Activated CD8-positive, alpha-beta memory T cell treated with anti-CD3 and anti-CD28 coated beads for 36 hours (primary cell): ENCODE data around the gene DEXI. TPM values are rescaled to one million over a fixed set of nuclear protein-coding genes. Genes with fewer than 3 reads are reported as not detected.
"Not testable (repeated sequence)": the region's sequence is repeated elsewhere in the genome, so short reads cannot be mapped to it uniquely, and the experiment has no call there.

Experiments
- CTCF ChIA-PET: fragments of 350-600 bp; sonication (Branson Sonifier 250); formaldehyde crosslinking; loops from one replicate; lab custom pipeline; 2021; ENCODE audit warnings: antibody characterized with exemption; lab: Charles Lee
- POLR2A ChIA-PET: fragments of 350-600 bp; sonication (Branson Sonifier 250); formaldehyde crosslinking; loops from one replicate; lab custom pipeline; 2021; ENCODE audit warnings: antibody characterized with exemption; lab: Charles Lee
- total RNA-seq, 2 experiments: library from RNA; stranded (reverse); gene quantifications; one replicate each; pipeline ENCODE4 v1.2.3, GENCODE V29; 2021

The DEXI gene
- total RNA-seq, 2 experiments from 2014 or later = 32.4 to 35.5 TPM

GRCh38 chr16:10950393-10950792, 8.1 kb upstream of the DEXI start:
- CTCF ChIA-PET = interaction anchor here (1.4 to 2.1 kb wide), 2 partner anchors 10 to 13 kb away, joined by 3 to 5 read pairs; no protein-coding TSS in a partner anchor
- POLR2A ChIA-PET = interaction anchor here (0.8 kb wide), 1 partner anchor 305 kb away, joined by 4 read pairs; the partner anchor contains the start of gene SOCS1

DNA sequence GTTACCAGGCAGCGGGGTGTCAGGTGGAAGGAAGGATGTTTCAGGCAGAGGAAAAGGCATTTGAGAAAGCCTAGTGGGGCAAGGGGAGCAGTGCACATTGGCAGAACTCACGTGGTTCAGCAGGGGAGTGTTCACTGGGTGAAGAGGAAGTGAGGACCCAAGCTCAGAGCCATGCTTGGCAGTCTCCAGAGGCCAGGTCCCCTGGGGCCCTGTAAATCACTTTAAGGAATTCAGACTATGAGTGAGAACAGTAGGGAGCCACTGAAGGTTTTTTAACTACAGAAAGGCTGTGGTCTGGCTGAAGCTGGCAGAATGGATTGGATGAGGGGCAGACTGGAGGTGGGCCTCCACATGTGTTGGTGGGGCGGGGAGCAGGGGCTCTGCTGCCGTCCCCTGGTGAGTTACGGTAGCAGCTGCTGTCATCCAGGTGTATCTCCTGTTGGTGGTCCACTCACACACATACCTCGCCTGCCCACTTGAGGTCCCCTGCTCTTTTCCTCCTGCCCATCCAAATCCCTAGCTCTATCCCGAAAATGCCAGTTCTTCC, 7.2 kb upstream of the DEXI start:
- CTCF ChIA-PET = interaction anchor here (0.5 to 2.1 kb wide), 6 partner anchors 11 to 668 kb away, joined by 3 to 5 read pairs (median 3); no protein-coding TSS in a partner anchor
- POLR2A ChIA-PET = no interaction called here

DNA sequence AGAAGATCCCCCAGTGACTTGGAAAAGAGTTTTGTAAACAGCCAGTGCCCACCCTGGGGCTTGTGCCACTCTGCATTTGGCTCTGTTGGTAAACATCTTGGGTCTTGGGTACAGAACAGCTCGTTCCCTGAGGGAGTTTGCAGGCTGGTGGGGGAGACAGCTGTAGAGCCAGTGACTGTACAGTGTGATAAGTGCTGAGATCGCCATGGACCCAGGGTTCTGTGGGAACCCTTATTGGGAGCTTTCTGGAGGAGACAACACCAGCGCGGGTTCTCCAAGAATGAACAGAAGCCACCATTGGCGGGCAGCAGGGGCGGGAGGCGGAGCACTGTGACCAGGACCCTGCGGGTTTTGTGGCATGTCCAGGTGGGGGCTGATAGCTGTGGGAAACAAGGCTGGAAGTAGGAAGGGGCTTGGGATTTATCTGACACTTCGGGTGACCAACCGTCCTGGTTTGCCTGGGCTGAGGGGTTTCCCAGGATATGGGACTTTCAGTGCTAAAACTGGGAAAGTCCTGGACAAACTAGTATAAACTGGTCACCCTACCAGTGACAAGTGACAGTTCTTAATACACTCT, 5.0 kb upstream of the DEXI start:
- ChIA-PET CTCF (no interaction called here), POLR2A (no interaction called here)

- POLR2A ChIA-PET = no interaction called here
- CTCF ChIA-PET = interaction anchor here (2.2 kb wide), 1 partner anchor 18 kb away, joined by 13 read pairs; no protein-coding TSS in a partner anchor
These were observed 4.0 kb upstream of the DEXI start for GRCh38 chr16:10946308-10946707.

DNA sequence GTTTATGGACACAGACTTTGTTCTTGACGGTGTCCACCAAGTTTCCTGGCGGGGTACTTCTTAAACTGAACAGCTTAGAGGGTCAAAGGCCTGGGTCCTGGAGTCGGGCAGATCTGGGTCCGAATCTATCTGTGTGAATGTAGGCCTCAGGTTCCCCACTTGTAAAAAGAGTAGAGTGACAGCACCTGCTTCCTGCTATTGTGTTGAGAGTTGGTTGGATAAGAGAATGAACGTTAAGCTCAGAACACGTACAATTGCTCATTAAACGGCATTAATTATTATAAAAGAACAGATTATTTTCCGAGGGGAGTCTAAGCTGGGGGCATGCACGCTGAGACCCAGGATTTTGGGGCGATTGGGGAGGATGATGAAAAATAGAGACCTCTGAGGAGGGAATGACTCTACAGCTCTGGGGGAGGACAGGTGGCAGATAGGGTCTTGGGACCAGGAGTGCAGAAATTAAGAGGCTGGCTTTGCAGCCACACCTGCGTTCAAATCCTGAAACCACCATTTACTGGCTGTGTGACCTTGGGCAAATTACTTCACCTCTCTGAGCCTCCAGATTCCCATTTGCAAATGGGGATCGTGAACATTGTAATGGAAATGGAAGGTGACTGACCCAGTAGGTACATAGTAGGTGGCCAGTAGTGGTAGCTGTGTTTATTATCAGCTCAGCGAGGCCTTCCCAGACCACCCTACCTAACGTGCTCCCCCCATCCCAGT, 3.0 kb upstream of the DEXI start:
- CTCF ChIA-PET = interaction anchor here (1.0 to 2.2 kb wide), 3 partner anchors 9 to 26 kb away, joined by 3 to 13 read pairs (median 8); no protein-coding TSS in a partner anchor
- POLR2A ChIA-PET = interaction anchor here (1.3 kb wide), 1 partner anchor 307 kb away, joined by 3 read pairs; no protein-coding TSS in a partner anchor

DNA sequence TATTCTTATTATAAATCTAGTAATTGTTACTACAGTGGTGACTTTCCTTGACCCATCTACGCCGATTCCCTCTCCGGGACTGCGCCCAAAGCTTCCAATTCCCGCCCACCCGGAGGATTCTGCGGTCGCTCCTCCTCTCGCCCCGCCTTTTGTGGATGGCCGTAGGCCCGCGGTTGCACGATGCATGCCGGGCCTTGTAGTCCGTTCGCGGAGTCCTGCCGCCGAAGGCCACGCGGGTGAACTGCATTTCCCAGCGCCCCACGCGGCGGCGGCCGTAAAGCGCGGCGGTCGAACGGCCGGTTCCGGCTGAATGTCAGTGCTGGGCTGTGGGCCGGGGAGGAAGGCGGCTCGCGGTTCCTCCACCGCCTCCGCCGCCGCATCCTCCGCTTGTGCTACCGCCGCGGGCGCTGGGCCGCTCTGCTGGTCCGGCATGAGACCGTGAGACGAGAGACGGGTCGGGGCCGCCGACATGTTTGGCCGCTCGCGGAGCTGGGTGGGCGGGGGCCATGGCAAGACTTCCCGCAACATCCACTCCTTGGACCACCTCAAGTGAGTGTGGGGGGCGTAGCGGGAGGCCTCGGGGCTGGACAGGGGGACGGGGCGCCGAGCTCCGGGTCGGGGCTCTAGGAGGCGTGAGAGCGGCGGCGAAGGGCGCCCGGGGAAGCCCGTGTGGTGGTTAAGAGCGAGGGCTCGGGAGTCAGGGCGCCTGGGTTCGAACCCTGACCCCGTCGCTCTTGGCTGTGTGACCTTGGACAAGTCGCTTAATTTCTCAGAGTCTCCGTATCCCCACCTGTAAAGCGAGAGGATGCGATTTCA, 2.2 kb upstream of the DEXI start, which contains the start of gene CLEC16A:
TSS of gene CLEC16A (plus strand) at position 316 of the 816 bp plus-strand sequence. CDS start at position 470, 154 bp downstream.
- POLR2A ChIA-PET = interaction anchor here (1.3 kb wide), 1 partner anchor 307 kb away, joined by 3 read pairs; no protein-coding TSS in a partner anchor
- CTCF ChIA-PET = interaction anchor here (1.0 to 2.2 kb wide), 3 partner anchors 9 to 27 kb away, joined by 3 to 13 read pairs (median 8); no protein-coding TSS in a partner anchor

GRCh38 chr16:10943064-10943353, 741 bp upstream of the DEXI start:
- ChIA-PET POLR2A (no interaction called here), CTCF (no interaction called here)

DNA sequence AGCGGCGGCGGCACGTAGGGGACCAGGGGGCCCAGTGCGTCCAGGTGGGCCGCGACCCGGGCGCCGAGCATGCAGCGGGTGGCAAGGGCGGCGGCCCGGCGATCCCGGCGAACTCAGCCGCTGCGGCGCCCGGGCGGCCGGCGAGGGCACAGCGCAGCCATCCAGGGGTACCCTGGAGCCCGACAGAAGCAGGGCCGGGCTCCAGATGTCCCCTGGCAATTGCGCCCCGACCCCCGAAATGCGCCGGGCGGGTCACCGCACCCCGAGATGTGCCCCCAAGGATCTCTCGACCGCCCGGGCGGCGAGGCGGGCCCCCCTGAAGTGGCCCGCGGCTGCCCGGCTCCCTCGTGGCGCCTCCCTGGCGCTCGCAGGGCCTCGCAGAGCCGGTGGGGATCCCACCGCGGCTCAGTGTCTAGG, 325 bp downstream of the DEXI start:
- POLR2A ChIA-PET = interaction anchor here (0.5 kb wide), 1 partner anchor 167 kb away, joined by 7 read pairs; no protein-coding TSS in a partner anchor
- CTCF ChIA-PET = not testable (repeated sequence)

- POLR2A ChIA-PET = interaction anchor here (0.6 kb wide), 1 partner anchor 284 kb away, joined by 3 read pairs; no protein-coding TSS in a partner anchor
- CTCF ChIA-PET = interaction anchor here (1.3 to 1.9 kb wide), 2 partner anchors 9 to 22 kb away, joined by 3 to 5 read pairs; no protein-coding TSS in a partner anchor
These were observed 938 bp downstream of the DEXI start for GRCh38 chr16:10941127-10941933.

GRCh38 chr16:10940501-10941079, 1.7 kb downstream of the DEXI start:
- ChIA-PET POLR2A (interaction anchor here (0.6 kb wide), 1 partner anchor 284 kb away, joined by 3 read pairs; no protein-coding TSS in a partner anchor), CTCF (interaction anchor here (1.3 to 1.9 kb wide), 2 partner anchors 8 to 22 kb away, joined by 3 to 5 read pairs; no protein-coding TSS in a partner anchor)

GRCh38 chr16:10939649-10940234, 2.5 kb downstream of the DEXI start:
- POLR2A ChIA-PET = no interaction called here

DNA sequence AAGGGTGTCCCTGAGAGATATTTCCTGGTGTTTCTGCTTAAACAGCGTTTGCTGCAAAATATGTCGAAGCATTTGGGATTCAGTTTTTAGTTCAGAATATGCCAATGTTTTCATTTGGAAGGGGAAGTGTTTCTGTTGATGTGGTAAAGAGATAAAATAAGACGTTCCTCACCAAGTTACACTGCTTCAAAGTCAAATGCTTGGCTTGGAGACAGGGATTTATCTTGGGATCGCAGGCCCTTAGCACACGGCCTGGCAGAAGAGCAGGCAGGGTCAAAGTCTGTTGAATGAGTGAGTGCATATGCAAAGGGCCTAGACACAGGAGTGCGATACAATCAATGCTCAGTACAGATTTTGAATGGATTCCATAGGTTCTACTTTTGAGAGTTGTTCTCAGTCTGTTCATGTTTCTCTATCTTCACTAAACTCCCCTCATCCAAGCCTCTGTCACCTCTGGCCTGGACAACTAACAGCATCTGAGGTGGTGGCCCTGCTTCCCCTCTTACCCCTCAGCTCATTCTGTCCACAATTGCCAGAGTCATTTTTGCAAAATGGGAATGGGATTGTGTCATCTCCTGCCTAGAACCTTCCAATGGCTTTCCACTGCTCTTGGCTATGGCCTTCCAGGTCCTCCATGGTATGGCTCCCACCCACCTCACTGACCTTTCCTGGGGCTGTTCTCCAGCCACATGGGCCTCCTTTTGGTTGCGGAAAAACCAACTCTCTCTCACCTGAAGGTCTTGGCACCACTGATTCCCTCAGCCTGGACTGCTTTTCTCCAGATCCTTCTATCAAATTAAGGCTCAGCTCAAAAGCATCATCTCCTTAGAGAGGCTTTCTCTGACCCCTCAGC, 3.2 kb downstream of the DEXI start:
- POLR2A ChIA-PET = no interaction called here
- CTCF ChIA-PET = interaction anchor here (1.0 to 1.4 kb wide), 2 partner anchors 20 to 427 kb away, joined by 3 to 4 read pairs; no protein-coding TSS in a partner anchor

More at GRCh38 chr16:10939649-10940234, 2.5 kb downstream of the DEXI start:
- CTCF ChIA-PET = interaction anchor here (1.0 to 1.9 kb wide), 2 partner anchors 21 to 428 kb away, joined by 3 to 5 read pairs; no protein-coding TSS in a partner anchor

GRCh38 chr16:10938321-10938720, 3.9 kb downstream of the DEXI start:
- ChIA-PET POLR2A (no interaction called here), CTCF (interaction anchor here (0.7 to 1.4 kb wide), 2 partner anchors 20 to 60 kb away, joined by 4 to 5 read pairs; no protein-coding TSS in a partner anchor)

DNA sequence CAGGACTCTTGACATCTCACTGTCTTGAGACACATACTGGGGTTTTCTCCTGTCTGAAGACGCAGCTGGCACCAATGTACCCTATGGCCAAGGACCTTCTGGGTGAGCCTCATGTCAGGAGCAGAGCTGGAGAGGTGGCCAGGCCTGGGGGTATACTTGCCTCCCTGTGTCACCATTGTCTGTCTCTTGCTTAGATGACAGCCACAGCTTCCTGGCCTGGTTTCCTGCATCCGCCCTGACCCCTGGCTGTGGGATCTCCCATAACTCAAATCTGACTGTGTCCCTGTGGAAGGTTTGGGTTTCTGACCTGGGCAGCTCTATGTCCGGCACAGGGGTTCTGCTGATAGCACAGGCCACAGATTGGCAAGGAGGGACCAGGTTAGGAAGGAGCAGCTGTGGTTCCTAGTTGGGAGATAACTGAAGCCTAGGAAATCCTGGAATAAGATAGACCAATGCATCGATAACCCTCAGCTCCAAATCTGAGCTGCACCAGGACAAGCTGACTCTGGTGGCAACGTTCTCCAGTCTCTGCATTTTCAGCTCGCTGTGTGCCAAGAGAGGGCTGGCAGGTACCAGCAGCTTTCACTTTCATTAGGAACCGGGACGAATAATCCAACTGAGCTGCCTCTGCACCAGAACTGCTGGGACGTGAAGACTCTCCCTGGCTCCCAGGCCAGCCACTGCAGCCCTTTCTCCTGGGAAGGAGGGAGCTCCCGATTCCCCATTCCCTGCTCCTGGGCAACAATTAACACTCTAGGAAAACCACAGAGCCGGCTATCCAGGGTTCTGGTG, 5.0 kb downstream of the DEXI start:
- POLR2A ChIA-PET = no interaction called here
- CTCF ChIA-PET = interaction anchor here (0.7 to 1.4 kb wide), 3 partner anchors 18 to 59 kb away, joined by 4 to 5 read pairs (median 4); no protein-coding TSS in a partner anchor
